Cardiac ventricle fibroblast (primary cell): ENCODE data around the gene CEACAM3. TPM values are rescaled to one million over a fixed set of nuclear protein-coding genes. Genes with fewer than 3 reads are reported as not detected.

Experiments used
- total RNA-seq: library from RNA; depleted of rRNA; stranded (reverse); fragments of >200 nt; gene quantifications from 2 replicates; pipeline ENCODE4 v1.2.3, GENCODE V29; 2015

Gene CEACAM3
- not detected in 2 replicates for total RNA-seq

DNA sequence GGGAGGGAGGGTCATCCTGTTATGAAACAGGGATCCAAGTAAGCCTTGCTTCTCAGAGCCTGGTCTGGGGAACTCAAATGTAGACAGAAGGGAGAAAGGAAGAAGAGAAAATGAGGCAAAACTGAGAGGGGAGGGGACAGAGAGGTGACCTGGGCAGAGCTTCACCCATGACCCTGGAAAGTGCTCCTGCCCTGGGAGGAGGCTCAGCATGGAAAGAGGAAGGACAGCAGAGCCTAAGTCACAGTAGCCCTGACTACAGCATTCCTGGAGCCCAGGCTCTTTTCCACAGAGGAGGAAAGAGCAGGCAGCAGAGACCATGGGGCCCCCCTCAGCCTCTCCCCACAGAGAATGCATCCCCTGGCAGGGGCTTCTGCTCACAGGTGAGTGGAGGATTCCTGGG lies at the start of gene CEACAM3:
Gene CEACAM3 (plus strand): TSS at position 226 of the 400 bp plus-strand sequence. CDS start 91 bp downstream, at position 317.

DNA sequence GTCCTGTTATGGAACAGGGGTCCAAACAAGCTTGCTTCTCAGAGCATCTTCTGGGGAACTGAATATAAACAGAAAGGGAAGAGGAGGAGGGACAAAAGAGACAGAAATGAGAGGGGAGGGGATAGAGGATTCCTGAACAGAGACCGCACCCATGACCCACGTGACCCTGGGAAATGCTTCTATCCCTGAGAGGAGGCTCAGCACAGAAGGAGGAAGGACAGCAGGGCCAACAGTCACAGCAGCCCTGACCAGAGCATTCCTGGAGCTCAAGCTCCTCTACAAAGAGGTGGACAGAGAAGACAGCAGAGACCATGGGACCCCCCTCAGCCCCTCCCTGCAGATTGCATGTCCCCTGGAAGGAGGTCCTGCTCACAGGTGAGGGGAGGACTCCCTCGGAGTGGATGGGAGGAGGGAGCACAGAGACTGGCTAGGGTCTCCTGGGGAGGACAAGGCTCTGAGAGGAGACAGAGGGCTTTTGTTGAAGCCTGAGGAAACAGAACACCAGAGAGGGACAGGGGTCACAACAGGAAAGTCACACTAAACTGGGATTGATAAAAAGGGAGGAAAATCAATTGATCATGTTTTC lies 41.0 kb upstream of the CEACAM3 start, which contains the start of gene CEACAM6:
Gene CEACAM6 (plus strand): TSS at position 203 of the 586 bp plus-strand sequence. CDS start 109 bp downstream, at position 312.

DNA sequence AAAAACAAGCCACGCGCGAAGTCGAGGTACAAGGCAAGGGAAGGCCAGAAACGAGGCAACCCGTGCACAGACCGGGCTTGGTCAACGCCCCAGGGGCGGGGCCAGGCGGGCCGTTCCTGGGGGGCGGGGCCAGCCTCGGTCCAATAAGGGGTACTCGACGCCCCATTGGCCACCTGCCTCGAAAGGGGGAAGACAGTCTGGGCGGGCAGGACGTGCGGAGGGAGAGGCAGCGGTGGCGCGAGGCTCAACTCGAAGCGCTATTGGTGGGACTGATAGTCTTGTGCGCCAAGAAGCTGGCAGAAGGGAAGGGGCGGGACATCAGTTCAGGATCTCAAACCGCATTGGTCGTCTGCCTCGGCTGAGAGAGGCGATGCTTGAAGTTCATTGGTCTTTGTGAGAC lies 48.2 kb downstream of the CEACAM3 start, which contains the start of gene LYPD4:
Gene LYPD4 (minus strand): TSS at position 83 of the 400 bp plus-strand sequence. CDS start 5,398 bp downstream, outside the sequence.

DNA sequence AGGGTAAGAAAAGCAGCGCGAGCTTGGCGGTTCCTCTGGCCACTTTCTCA lies 48.4 kb downstream of the CEACAM3 start, which contains the start of gene DMRTC2:
Gene DMRTC2 (plus strand): TSS at position 42 of the 50 bp plus-strand sequence. CDS start 2,387 bp downstream, outside the sequence.

DNA sequence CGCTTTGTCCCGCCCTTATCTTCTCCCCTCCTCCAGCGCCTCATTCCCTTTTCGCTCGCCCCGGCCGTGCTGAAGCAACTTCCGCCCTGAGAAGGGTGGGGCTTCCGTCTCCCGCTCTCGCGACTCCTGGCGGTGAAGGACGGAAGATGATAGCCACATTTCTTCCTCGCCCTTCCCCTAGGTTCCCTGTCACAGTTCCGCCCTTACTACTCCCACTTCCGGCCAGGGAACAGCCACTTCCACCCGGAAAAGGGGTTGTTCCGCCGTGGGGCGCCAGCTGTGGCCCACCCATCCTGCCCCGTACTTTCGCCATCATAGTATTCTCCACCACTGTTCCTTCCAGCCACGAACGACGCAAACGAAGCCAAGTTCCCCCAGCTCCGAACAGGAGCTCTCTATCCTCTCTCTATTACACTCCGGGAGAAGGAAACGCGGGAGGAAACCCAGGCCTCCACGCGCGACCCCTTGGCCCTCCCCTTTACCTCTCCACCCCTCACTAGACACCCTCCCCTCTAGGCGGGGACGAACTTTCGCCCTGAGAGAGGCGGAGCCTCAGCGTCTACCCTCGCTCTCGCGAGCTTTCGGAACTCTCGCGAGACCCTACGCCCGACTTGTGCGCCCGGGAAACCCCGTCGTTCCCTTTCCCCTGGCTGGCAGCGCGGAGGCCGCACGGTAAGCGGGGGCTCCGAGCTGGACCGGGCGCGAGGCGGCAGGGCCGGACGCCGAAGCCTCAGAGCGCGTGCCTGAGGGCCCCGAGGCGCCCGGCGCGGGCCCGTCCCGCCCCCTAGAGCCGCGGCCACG lies 63.4 kb downstream of the CEACAM3 start, which contains the start of gene RPS19:
Gene RPS19 (plus strand): TSS at position 638 of the 801 bp plus-strand sequence. CDS start 520 bp downstream, outside the sequence.

Other genes starting within 250 kb of the CEACAM3 start
- gene CEACAM21, start 220.4 kb upstream of the CEACAM3 start, total RNA-seq, result not detected in 2 replicates
- not detected in 2 replicates for gene CEACAM4, start 169.5 kb upstream of the CEACAM3 start, total RNA-seq
- not detected in 2 replicates for gene CEACAM7, start 108.3 kb upstream of the CEACAM3 start, total RNA-seq
- gene CEACAM5, start 88.0 kb upstream of the CEACAM3 start, total RNA-seq, result not detected in 2 replicates
- gene CEACAM6, start 41.1 kb upstream of the CEACAM3 start, total RNA-seq, result not detected in 2 replicates
- not detected in 2 replicates for gene LYPD4, start 48.1 kb downstream of the CEACAM3 start, total RNA-seq
- not detected in 2 replicates for gene DMRTC2, start 48.5 kb downstream of the CEACAM3 start, total RNA-seq
- gene RPS19, start 63.7 kb downstream of the CEACAM3 start, total RNA-seq, result 935 and 1,538 TPM in 2 replicates
- not detected in 2 replicates for gene CD79A, start 80.7 kb downstream of the CEACAM3 start, total RNA-seq
- 37.6 and 50.6 TPM in 2 replicates for gene ARHGEF1, start 86.6 kb downstream of the CEACAM3 start, total RNA-seq
- gene ERFL, start 131.9 kb downstream of the CEACAM3 start, total RNA-seq, result 0.06 TPM in 1 of 2 replicates, not detected in the other
- gene RABAC1, start 162.7 kb downstream of the CEACAM3 start, total RNA-seq, result 246 and 282 TPM in 2 replicates
- gene ATP1A3, start 197.6 kb downstream of the CEACAM3 start, total RNA-seq, result 0.05 TPM in 1 of 2 replicates, not detected in the other